Measurements from ENCODE around the gene SUDS3. TPM values are rescaled to one million over a fixed set of nuclear protein-coding genes. Genes with fewer than 3 reads are reported as not detected.

The SUDS3 gene
- total and polyA plus RNA-seq, 7 donors, result 8.3 to 27.8 (median 18.9) TPM

- H3K4me3 ChIP-seq, result peak overlapping the region; percentile 99
- peaks cover 49% of the 10 kb centered on the region for H3K4me1 ChIP-seq
- peak overlapping the region; percentile 96 for H3K27ac ChIP-seq
- no peaks in the 10 kb centered on the region for H3K36me3 ChIP-seq (ENCODE audit: insufficient read depth in 1 of 2, low read depth in 1 of 2)
- no peak for DNase-seq
- intact Hi-C loops (cut with DNase I), result loop anchor here (10.0 kb wide), 2 partner anchors 249 to 499 kb away; no protein-coding TSS in a partner anchor
- no peaks in the 10 kb centered on the region for H3K27me3 ChIP-seq (ENCODE audit: insufficient read depth in 3 of 3, low read length in 2 of 3)
- H3K9me3 ChIP-seq, result no peaks in the 10 kb centered on the region
- no peak for ATAC-seq
- no peak for TF ChIP-seq CTCF (IDR thresholded peaks at IDR 0.05)
- 28 to 33% (median 32%) methylated on average over 5 of the region's 5 CpGs for WGBS, 3 donors
Observed at GRCh38 chr12:118373616-118374015, 2.7 kb upstream of the SUDS3 start.

GRCh38 chr12:118374126-118374725 is 2.1 kb upstream of the SUDS3 start:
- DNase-seq (no peak), ATAC-seq (no peak)
- Histone ChIP-seq H3K9me3 (no peaks in the 10 kb centered on the region), H3K27me3 (ENCODE audit: insufficient read depth in 3 of 3, low read length in 2 of 3) (no peaks in the 10 kb centered on the region), H3K36me3 (ENCODE audit: insufficient read depth in 1 of 2, low read depth in 1 of 2) (peaks cover 0 to 1% of the 10 kb centered on the region in 2 donors), H3K4me1 (peaks cover 43% of the 10 kb centered on the region), H3K4me3 (peak overlapping the region; percentile 99), H3K27ac (peak overlapping the region; percentile 96)
- TF ChIP-seq CTCF (IDR thresholded peaks at IDR 0.05), result no peak
- intact Hi-C loops (cut with DNase I), result loop anchor here (10.0 kb wide), 2 partner anchors 249 to 499 kb away; no protein-coding TSS in a partner anchor
- WGBS, 3 donors, result 86 to 92% (median 91%) methylated on average over 14 of the region's 14 CpGs

GRCh38 chr12:118374909-118375308 is 1.4 kb upstream of the SUDS3 start:
- Histone ChIP-seq H3K36me3 (ENCODE audit: insufficient read depth in 1 of 2, low read depth in 1 of 2) (peaks cover 0 to 8% of the 10 kb centered on the region in 2 donors), H3K27ac (peak overlapping the region; percentile 96), H3K4me3 (peak overlapping the region; percentile 99), H3K9me3 (no peaks in the 10 kb centered on the region), H3K27me3 (ENCODE audit: insufficient read depth in 3 of 3, low read length in 2 of 3) (no peaks in the 10 kb centered on the region), H3K4me1 (peaks cover 42% of the 10 kb centered on the region)
- ATAC-seq (peak in 3 of 4 donors; percentile 19 to 56 (median 35)), DNase-seq (no peak)
- TF ChIP-seq CTCF (IDR thresholded peaks at IDR 0.05), result no peak
- intact Hi-C loops (cut with DNase I), result loop anchor here (10.0 kb wide), 2 partner anchors 250 to 500 kb away; no protein-coding TSS in a partner anchor
- 38 to 43% (median 40%) methylated on average over 5 of the region's 5 CpGs for WGBS, 3 donors

GRCh38 chr12:118375348-118375747 is 1.0 kb upstream of the SUDS3 start:
- intact Hi-C loops (cut with DNase I), result loop anchor here (10.0 kb wide), 2 partner anchors 251 to 501 kb away; no protein-coding TSS in a partner anchor
- no peak for TF ChIP-seq CTCF (IDR thresholded peaks at IDR 0.05)
- 55 to 61% (median 60%) methylated on average over 10 of the region's 10 CpGs for WGBS, 3 donors
- ATAC-seq (no peak), DNase-seq (no peak)
- Histone ChIP-seq H3K27ac (peak overlapping the region; percentile 96), H3K4me3 (peak overlapping the region; percentile 99), H3K4me1 (peaks cover 40% of the 10 kb centered on the region), H3K27me3 (ENCODE audit: insufficient read depth in 3 of 3, low read length in 2 of 3) (no peaks in the 10 kb centered on the region), H3K9me3 (no peaks in the 10 kb centered on the region), H3K36me3 (ENCODE audit: insufficient read depth in 1 of 2, low read depth in 1 of 2) (peaks cover 0 to 12% of the 10 kb centered on the region in 2 donors)
